22Rv1 (cell line): ENCODE data around the gene SMIM14.

ENCODE experiments used
- CTCF ChIP-seq: fragments of 450-650 bp; IDR thresholded peaks from 2 replicates; pipeline ENCODE4 v1.5.1; 2017; ENCODE audit warnings: mild to moderate bottlenecking
- ZFX ChIP-seq: fragments of 450-650 bp; IDR thresholded peaks from 2 replicates; pipeline ENCODE4 v1.6.1; 2017; ENCODE audit warnings: antibody characterized with exemption, borderline replicate concordance

- no peak for TF ChIP-seq CTCF
- no peak for TF ChIP-seq ZFX
These were observed 67.2 kb downstream of the SMIM14 start for GRCh38 chr4:39571504-39571903.
